Stimulated activated CD4-positive, alpha-beta T cell treated with anti-CD3 and anti-CD28 coated beads, Interleukin-12 subunit alpha, Interleukin-12 subunit beta, amount 100 ng/mL, for 4 hours (primary cell): ENCODE results near the gene PARK7.
A peak's percentile ranks its signal among the peaks of the same experiment; 100 is the strongest.

Experiments
- DNase-seq: peaks from one replicate; pipeline ENCODE4 v3.0.0-alpha.2; 2020

The PARK7 gene

DNA sequence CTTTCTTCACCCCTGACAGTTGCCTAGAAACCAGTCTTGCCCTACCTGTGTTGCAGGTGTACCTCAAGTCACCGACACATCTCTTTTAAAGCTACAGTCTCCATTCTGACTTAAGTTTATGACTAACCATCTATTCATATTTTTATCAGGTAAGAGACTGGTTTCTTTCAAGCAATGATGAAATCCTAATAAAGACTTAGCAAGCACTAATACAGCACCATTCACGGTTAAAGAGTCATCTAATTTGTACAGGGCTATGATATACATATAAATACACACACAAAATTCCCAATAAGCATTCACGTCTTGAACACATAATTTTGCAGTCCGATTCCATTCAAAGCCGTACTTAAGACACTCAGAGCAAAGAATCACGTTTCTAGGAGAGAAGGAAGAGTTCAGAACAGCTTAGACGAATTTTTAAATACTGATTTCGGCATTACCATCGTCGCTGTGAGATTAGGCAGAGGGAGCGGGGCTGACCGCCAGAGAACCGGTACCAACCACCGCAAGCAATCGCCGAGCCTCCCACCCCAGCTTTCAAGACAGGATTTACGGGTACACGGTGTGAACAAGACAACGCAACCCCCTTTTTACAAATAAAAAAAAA, 63.7 kb downstream of the PARK7 start:
- no peak for DNase-seq

- peak; percentile 10 for DNase-seq
These were observed 64.2 kb downstream of the PARK7 start for GRCh38 chr1:8025671-8026144.

GRCh38 chr1:8026153-8026975, 64.9 kb downstream of the PARK7 start, which contains the start of gene ERRFI1:
TSS of gene ERRFI1 (minus strand) at chr1:8026309. CDS start at chr1:8015619, 10,690 bp downstream.
- DNase-seq: peak; percentile 88

DNA sequence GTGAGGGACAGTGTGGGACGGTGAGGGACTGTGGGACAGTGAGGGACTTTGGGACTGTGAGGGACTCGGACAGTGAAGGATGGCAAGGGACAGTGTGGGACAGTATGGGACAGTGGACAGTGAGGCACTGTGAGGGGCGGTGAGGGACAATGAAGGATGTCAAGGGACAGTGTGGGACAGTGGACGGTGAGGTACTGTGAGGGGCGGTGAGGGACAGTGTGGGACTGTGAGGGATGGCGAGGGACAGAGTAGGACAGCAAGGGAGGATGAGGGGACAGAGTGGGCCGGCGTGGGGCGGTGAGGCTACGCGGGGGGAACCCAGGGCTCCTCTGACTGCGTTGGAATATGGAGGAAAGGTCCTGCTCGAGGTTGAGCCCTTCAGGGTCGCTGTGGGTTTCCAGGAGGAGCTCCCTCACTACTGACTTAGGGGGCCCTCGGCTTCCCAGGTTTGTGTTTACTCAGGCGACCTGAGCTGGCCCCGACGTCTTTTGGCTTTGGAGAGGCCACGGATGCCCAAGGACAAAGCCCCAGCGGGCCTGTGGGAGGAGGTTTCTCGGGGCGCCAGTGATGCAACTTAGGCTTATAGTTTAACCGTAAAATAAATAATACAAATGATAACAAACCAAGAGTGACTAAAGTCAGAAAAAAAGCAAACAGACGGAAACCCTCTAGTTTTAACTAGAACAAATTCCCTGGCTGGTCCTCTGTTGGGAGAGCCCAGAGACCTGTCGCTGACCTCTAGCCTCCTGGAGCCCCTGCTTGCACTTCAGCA, 65.7 kb downstream of the PARK7 start:
- no peak for DNase-seq

GRCh38 chr1:8027748-8028570, 66.4 kb downstream of the PARK7 start:
- no peak for DNase-seq

DNA sequence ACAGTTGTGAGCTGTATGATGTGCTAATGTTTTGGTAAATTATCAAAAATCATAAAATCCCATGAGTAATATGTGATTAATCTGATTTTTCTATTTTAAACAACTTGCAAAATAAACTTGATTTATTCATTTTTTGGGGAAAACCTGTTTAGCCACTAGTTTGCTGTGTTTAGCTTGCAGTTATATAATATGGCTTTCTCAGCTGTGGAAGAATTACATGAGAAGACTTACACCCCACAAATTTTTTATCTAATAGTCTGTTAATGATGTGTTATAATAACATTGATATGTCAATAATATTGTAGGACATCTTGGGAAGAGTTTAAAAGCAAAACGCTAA, 67.0 kb downstream of the PARK7 start:
- DNase-seq: no peak

- DNase-seq: no peak
These were observed 69.8 kb downstream of the PARK7 start for GRCh38 chr1:8031176-8031785.

DNA sequence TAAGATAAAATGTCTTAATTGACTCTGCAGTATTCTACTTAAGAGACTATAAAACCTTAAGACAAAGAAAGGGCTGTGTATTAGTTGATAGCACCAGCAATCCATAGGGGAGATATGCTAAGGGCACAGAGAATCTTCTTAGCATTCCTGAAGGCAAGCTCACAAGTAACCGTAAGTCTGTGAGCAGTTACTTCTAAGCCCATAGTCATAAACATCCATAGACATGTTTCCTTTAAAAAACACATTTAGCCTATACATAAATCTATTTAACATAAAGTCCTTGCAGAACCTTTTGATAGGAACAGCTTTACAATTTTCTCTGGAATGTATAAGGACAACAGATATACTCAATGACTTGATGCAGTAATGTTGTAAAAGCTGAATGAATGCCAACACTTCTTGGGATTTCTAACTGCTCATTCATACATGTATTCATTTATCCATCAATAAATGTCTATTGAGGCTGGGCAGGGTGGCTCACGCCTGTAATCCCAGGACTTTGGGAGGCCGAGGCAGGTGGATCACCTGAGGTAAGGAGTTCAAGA, 70.9 kb downstream of the PARK7 start:
- DNase-seq: no peak

DNA sequence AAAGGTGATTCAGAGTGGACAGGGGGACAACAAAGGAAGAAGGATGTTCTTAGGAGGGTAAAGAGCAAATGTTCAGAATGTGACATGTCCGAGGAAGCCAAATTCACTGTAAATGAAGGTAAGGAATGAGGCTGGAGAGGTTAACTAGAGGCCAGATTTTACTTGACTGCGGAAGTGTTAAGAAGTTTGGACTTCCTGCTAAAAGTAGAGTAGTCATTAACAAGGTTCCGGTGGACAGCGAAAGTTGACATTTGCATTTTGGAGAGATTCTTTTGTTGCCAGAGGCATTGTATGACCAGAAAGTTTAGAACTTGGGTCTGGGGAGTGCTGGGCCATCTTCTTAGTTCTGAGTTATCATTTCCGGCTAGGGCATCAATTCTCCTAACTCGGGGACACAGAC, 71.8 kb downstream of the PARK7 start:
- no peak for DNase-seq
